ENCODE measurements around the gene AMOTL1. TPM values are rescaled to one million over a fixed set of nuclear protein-coding genes. Genes with fewer than 3 reads are reported as not detected.

AMOTL1 gene
- total RNA-seq, 2 experiments from 2014 or later = 0.08 TPM; not detected in 1

DNA sequence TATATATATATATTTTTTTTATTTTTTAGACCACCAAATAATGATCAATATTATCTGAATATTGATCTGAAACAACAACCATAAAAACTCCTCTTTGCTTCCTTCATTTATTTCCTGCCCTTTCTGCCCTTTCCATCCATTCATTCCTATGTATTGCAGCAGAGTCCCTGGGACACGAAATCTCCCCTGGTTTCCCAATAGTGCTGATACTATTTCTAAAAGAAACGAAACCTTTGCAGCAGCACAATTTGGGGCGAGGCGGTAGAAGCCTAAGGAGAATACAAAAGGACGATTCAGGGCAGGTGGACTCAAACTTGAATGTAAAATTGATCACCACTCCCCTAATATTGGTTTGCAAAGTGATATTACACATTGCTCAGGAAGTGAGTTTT lies 16.9 kb upstream of the AMOTL1 start:
- Mint-ChIP-seq H3K9me3 (no peaks in the 10 kb centered on the region), H3K4me1 (ENCODE audit: low read depth) (no peaks in the 10 kb centered on the region), H3K4me3 (no peak overlapping the region), H3K36me3 (ENCODE audit: low read depth) (no peaks in the 10 kb centered on the region), H3K27ac (no peak overlapping the region), H3K27me3 (peaks cover 52% of the 10 kb centered on the region)
- H3K36me3 ChIP-seq (ENCODE audit: insufficient read depth, low read length) = no peaks in the 10 kb centered on the region
- ChIA-PET CTCF (no interaction called here), POLR2A (no interaction called here)
- DNase-seq (no peak), ATAC-seq (ENCODE audit: poor library complexity) (no peak)
- TF ChIP-seq, protein P1, sequence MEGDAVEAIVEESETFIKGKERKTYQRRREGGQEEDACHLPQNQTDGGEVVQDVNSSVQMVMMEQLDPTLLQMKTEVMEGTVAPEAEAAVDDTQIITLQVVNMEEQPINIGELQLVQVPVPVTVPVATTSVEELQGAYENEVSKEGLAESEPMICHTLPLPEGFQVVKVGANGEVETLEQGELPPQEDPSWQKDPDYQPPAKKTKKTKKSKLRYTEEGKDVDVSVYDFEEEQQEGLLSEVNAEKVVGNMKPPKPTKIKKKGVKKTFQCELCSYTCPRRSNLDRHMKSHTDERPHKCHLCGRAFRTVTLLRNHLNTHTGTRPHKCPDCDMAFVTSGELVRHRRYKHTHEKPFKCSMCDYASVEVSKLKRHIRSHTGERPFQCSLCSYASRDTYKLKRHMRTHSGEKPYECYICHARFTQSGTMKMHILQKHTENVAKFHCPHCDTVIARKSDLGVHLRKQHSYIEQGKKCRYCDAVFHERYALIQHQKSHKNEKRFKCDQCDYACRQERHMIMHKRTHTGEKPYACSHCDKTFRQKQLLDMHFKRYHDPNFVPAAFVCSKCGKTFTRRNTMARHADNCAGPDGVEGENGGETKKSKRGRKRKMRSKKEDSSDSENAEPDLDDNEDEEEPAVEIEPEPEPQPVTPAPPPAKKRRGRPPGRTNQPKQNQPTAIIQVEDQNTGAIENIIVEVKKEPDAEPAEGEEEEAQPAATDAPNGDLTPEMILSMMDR (IDR thresholded peaks at IDR 0.05) = no peak
- H3K9me3 ChIP-seq (ENCODE audit: control insufficient read depth in 1 of 2, insufficient read depth in 1 of 2, low read length in 2 of 2) = no peaks in the 10 kb centered on the region
- no peak overlapping the region for H3K4me3 ChIP-seq (ENCODE audit: low read length)
- peaks cover 15 to 18% of the 10 kb centered on the region in 2 experiments for H3K27me3 ChIP-seq (ENCODE audit: control insufficient read depth in 1 of 2, insufficient read depth in 2 of 2, low read length in 2 of 2)
- H3K4me1 ChIP-seq (ENCODE audit: insufficient read depth, low read length) = no peaks in the 10 kb centered on the region
- intact Hi-C loops (cut with DNase I, micrococcal nuclease) = no loop called here
- no peak overlapping the region for H3K27ac ChIP-seq (ENCODE audit: low read depth in 1 of 2, low read length in 2 of 2)

DNA sequence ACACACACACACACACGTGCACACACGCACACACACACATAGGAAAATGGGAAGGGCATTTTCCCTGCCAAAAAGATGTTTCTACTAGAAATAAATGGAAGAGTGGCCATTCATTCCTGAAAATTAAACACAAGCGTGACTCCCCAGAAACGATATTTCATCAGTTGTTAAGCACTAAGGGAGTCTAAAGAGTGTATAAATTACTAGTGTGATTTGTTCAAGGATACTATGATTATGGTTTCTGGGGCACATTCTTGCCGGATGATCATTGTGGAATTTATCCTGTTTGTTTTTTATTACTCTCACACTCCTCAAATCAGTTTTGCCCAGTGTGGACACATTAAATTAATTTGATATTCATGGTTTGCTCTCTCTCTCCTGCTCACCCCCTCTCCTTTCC lies 16.4 kb upstream of the AMOTL1 start:
- Histone ChIP-seq H3K36me3 (ENCODE audit: insufficient read depth, low read length) (no peaks in the 10 kb centered on the region), H3K4me1 (ENCODE audit: insufficient read depth, low read length) (no peaks in the 10 kb centered on the region), H3K9me3 (ENCODE audit: control insufficient read depth in 1 of 2, insufficient read depth in 1 of 2, low read length in 2 of 2) (no peaks in the 10 kb centered on the region), H3K27ac (ENCODE audit: low read depth in 1 of 2, low read length in 2 of 2) (no peak overlapping the region), H3K27me3 (ENCODE audit: control insufficient read depth in 1 of 2, insufficient read depth in 2 of 2, low read length in 2 of 2) (peaks cover 11 to 15% of the 10 kb centered on the region in 2 experiments), H3K4me3 (ENCODE audit: low read length) (no peak overlapping the region)
- intact Hi-C loops (cut with DNase I, micrococcal nuclease) = no loop called here
- H3K36me3 Mint-ChIP-seq (ENCODE audit: low read depth) = no peaks in the 10 kb centered on the region
- H3K4me1 Mint-ChIP-seq (ENCODE audit: low read depth) = no peaks in the 10 kb centered on the region
- no peak overlapping the region for H3K4me3 Mint-ChIP-seq
- ChIA-PET CTCF (no interaction called here), POLR2A (no interaction called here)
- H3K27ac Mint-ChIP-seq = no peak overlapping the region
- no peaks in the 10 kb centered on the region for H3K9me3 Mint-ChIP-seq
- peaks cover 46% of the 10 kb centered on the region for H3K27me3 Mint-ChIP-seq
- ATAC-seq (ENCODE audit: poor library complexity) (no peak), DNase-seq (no peak)
- TF ChIP-seq, protein P1 (IDR thresholded peaks at IDR 0.05) = no peak

DNA sequence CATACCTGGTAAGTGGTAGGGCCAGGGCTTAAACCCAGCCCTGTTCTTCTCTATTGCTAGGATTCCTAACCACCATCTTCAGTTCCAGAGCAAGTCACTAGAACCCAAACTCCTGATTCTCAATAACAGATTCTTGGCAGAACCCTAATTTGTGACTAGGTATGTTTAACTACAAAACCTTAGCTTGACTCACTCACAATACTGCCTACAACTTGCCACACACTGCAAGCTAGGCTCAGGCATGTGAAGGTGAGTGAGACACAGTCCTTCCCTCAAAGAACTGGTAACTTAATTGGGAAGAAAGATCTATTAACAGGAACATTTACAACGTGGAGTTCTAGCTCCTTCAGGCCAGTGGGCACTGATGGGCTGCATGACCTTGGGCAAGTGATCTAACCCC lies 14.5 kb upstream of the AMOTL1 start:
- intact Hi-C loops (cut with DNase I, micrococcal nuclease) = no loop called here
- Histone ChIP-seq H3K27ac (ENCODE audit: low read depth in 1 of 2, low read length in 2 of 2) (no peak overlapping the region), H3K36me3 (ENCODE audit: insufficient read depth, low read length) (no peaks in the 10 kb centered on the region), H3K27me3 (ENCODE audit: control insufficient read depth in 1 of 2, insufficient read depth in 2 of 2, low read length in 2 of 2) (peaks cover 8 to 11% of the 10 kb centered on the region in 2 experiments), H3K9me3 (ENCODE audit: control insufficient read depth in 1 of 2, insufficient read depth in 1 of 2, low read length in 2 of 2) (no peaks in the 10 kb centered on the region), H3K4me1 (ENCODE audit: insufficient read depth, low read length) (no peaks in the 10 kb centered on the region), H3K4me3 (ENCODE audit: low read length) (no peak overlapping the region)
- Mint-ChIP-seq H3K4me3 (no peak overlapping the region), H3K9me3 (no peaks in the 10 kb centered on the region), H3K4me1 (ENCODE audit: low read depth) (no peaks in the 10 kb centered on the region), H3K27ac (no peak overlapping the region), H3K27me3 (peaks cover 30% of the 10 kb centered on the region), H3K36me3 (ENCODE audit: low read depth) (no peaks in the 10 kb centered on the region)
- ChIA-PET POLR2A (no interaction called here), CTCF (interaction anchor here (0.7 kb wide), 1 partner anchor 72 kb away, joined by 4 read pairs; no protein-coding TSS in a partner anchor)
- TF ChIP-seq, protein P1 (IDR thresholded peaks at IDR 0.05) = no peak
- DNase-seq (no peak), ATAC-seq (ENCODE audit: poor library complexity) (no peak)

All from CD4-positive, alpha-beta T cell (primary cell).